Keratinocyte (primary cell): ENCODE results near the gene SSBP2. TPM values are rescaled to one million over a fixed set of nuclear protein-coding genes. Genes with fewer than 3 reads are reported as not detected.

Source experiments
- DNase-seq: peaks from one replicate; pipeline ENCODE4 v3.0.0-alpha.2; 2011; ENCODE audit warnings: low read depth, missing footprints, low spot score
- FAIRE-seq: peaks from 2 replicates; lab custom pipeline; 2011; peaks lifted over from hg19 to GRCh38; lab: Jason Lieb, UNC
- H2AFZ ChIP-seq: 2 replicates; pipeline ENCODE4 v1.6.0; 2012; ENCODE audit warnings: low read length, control low read depth, inconsistent platforms; ENCODE audit not compliant: control insufficient read depth
- H3K27ac ChIP-seq: 2 replicates; pipeline ENCODE4 v1.5.1; 2011; ENCODE audit warnings: low read length; ENCODE audit not compliant: control insufficient read depth, insufficient read depth
- H3K27me3 ChIP-seq: 3 replicates; pipeline ENCODE4 v1.6.0; 2011; ENCODE audit warnings: low read length; ENCODE audit not compliant: control insufficient read depth, insufficient read depth; ENCODE audit errors: extremely low read depth
- H3K36me3 ChIP-seq, 2 experiments: 2 replicates in 1 of 2; 3 replicates in 1 of 2; pipeline ENCODE4 v1.5.1; 2011; ENCODE audit warnings: low read length in 2 of 2, mild to moderate bottlenecking in 1 of 2; ENCODE audit not compliant: control insufficient read depth in 2 of 2, insufficient read depth in 2 of 2; ENCODE audit errors: extremely low read depth in 1 of 2
- H3K4me1 ChIP-seq: 3 replicates; pipeline ENCODE4 v1.5.1; 2011; ENCODE audit warnings: low read length; ENCODE audit not compliant: control insufficient read depth, insufficient read depth; ENCODE audit errors: extremely low read depth
- H3K4me2 ChIP-seq: 3 replicates; pipeline ENCODE4 v1.6.0; 2011; ENCODE audit warnings: low read depth, low read length; ENCODE audit not compliant: control insufficient read depth, insufficient read depth; ENCODE audit errors: extremely low read depth
- H3K4me3 ChIP-seq, 3 experiments: fragments of 200-600 bp in 1 of 3; sonication (generic) in 1 of 3; 2 replicates in 2 of 3; 3 replicates in 1 of 3; pipeline ENCODE4 v1.5.1; 2011 to 2016; ENCODE audit warnings: low read length in 3 of 3, mild to moderate bottlenecking in 3 of 3, control low read depth in 2 of 3, inconsistent platforms in 1 of 3, low read depth in 1 of 3, mixed read lengths in 1 of 3, mixed run types in 1 of 3, moderate library complexity in 1 of 3; ENCODE audit not compliant: control insufficient read depth in 2 of 3, insufficient read depth in 2 of 3; ENCODE audit errors: extremely low read depth in 1 of 3
- H3K79me2 ChIP-seq: 2 replicates; pipeline ENCODE4 v1.6.0; 2012; ENCODE audit warnings: low read length; ENCODE audit not compliant: control insufficient read depth, insufficient read depth
- H3K9ac ChIP-seq: 3 replicates; pipeline ENCODE4 v1.6.0; 2011; ENCODE audit warnings: low read length; ENCODE audit not compliant: control insufficient read depth, insufficient read depth; ENCODE audit errors: extremely low read depth
- H3K9me1 ChIP-seq: 3 replicates; pipeline ENCODE4 v1.6.0; 2011; ENCODE audit warnings: low read length; ENCODE audit not compliant: control insufficient read depth, insufficient read depth; ENCODE audit errors: extremely low read depth
- H3K9me3 ChIP-seq: 2 replicates; pipeline ENCODE4 v1.5.1; 2012; ENCODE audit warnings: low read depth, low read length; ENCODE audit not compliant: control insufficient read depth
- H4K20me1 ChIP-seq: 3 replicates; pipeline ENCODE4 v1.6.0; 2011; ENCODE audit warnings: low read length; ENCODE audit not compliant: control insufficient read depth, insufficient read depth; ENCODE audit errors: extremely low read depth
- EZH2 ChIP-seq: IDR thresholded peaks from one replicate; pipeline ENCODE4 v1.6.1; 2012; ENCODE audit warnings: inconsistent platforms, mild to moderate bottlenecking, low read length, moderate library complexity
- dilution Hi-C: fragments of 300-500 bp; cut with MboI; formaldehyde crosslinking; loops from one replicate; pipeline ENCODE4 v1.7.0; 2020; ENCODE audit warnings: low sequenced_read_pairs; ENCODE audit not compliant: extremely low pct_ligation_motif_present
- polyA plus RNA-seq, 5 experiments: library from polyadenylated mRNA; depleted of rRNA in 3 of 5; stranded (reverse) in 3 of 5; stranded (forward) in 1 of 5; unstranded in 1 of 5; fragments of >200 nt; gene quantifications; 1 replicate in 1 of 5; 2 replicates in 3 of 5; 3 replicates in 1 of 5; pipeline versions ENCODE4 v1.2.1 to v1.2.3, GENCODE V29; 2011 to 2012; ENCODE audit warnings: missing spikeins in 2 of 5, low read depth in 1 of 5, low replicate concordance in 1 of 5
- TF ChIP-seq, protein P1 (sequence below), 3 experiments: IDR thresholded peaks in 1 of 3; conservative IDR thresholded peaks in 1 of 3; optimal IDR thresholded peaks in 1 of 3; 2 replicates in 2 of 3; 3 replicates in 1 of 3; pipeline versions ENCODE3 to v1.5.1; 2011; ENCODE audit warnings: low read length in 3 of 3, mild to moderate bottlenecking in 3 of 3, moderate library complexity in 2 of 3, control low read depth in 1 of 3, inconsistent platforms in 1 of 3; ENCODE audit not compliant: insufficient read depth in 2 of 3; ENCODE audit errors: extremely low read depth in 1 of 3

The SSBP2 gene
- polyA plus RNA-seq, 1 donor (not counting 4 experiments of a cell fraction or from before 2014, with no cell fraction given): 14.6 TPM

DNA sequence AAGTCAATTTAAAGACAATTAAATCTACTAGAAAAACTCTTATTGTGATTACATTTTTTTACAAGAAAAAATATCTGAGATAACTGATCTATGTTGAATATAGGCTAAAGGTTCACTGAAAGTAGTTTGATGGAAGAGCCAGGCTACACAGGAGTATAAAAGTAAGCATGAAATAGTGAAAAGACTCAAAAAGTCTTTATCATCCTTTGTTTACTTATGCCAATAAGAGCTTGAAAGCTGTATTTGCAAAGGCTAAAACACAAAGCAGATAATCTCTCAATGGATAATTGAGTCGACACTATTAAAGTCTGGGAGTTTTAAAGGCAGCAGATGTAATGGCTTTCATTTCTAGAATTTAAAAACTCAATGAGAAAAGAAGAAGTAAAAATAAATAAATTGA lies 42.0 kb downstream of the SSBP2 start:
- no peaks in the 10 kb centered on the region for H3K27me3 ChIP-seq
- no peaks in the 10 kb centered on the region for H3K79me2 ChIP-seq
- H3K4me1 ChIP-seq: no peaks in the 10 kb centered on the region
- no peak overlapping the region for H3K4me2 ChIP-seq
- dilution Hi-C loops: no loop called here
- DNase-seq: no peak
- no peaks in the 10 kb centered on the region for H3K36me3 ChIP-seq
- H3K9me3 ChIP-seq: no peaks in the 10 kb centered on the region
- H3K4me3 ChIP-seq: no peak overlapping the region
- no peaks in the 10 kb centered on the region for H3K9me1 ChIP-seq
- H3K9ac ChIP-seq: no peak overlapping the region
- TF ChIP-seq, protein P1, sequence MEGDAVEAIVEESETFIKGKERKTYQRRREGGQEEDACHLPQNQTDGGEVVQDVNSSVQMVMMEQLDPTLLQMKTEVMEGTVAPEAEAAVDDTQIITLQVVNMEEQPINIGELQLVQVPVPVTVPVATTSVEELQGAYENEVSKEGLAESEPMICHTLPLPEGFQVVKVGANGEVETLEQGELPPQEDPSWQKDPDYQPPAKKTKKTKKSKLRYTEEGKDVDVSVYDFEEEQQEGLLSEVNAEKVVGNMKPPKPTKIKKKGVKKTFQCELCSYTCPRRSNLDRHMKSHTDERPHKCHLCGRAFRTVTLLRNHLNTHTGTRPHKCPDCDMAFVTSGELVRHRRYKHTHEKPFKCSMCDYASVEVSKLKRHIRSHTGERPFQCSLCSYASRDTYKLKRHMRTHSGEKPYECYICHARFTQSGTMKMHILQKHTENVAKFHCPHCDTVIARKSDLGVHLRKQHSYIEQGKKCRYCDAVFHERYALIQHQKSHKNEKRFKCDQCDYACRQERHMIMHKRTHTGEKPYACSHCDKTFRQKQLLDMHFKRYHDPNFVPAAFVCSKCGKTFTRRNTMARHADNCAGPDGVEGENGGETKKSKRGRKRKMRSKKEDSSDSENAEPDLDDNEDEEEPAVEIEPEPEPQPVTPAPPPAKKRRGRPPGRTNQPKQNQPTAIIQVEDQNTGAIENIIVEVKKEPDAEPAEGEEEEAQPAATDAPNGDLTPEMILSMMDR (optimal IDR thresholded peaks at IDR 0.05 in 1 of 3, IDR thresholded peaks at IDR 0.05 in 1 of 3, conservative IDR thresholded peaks at IDR 0.05 in 1 of 3; ENCODE audit: extremely low read depth in 1 of 3, insufficient read depth in 2 of 3, low read length in 3 of 3): no peak
- TF ChIP-seq EZH2: no peak
- no peak overlapping the region for H3K27ac ChIP-seq
- H4K20me1 ChIP-seq: no peaks in the 10 kb centered on the region
- no peak overlapping the region for H2AFZ ChIP-seq
- no peak for FAIRE-seq

DNA sequence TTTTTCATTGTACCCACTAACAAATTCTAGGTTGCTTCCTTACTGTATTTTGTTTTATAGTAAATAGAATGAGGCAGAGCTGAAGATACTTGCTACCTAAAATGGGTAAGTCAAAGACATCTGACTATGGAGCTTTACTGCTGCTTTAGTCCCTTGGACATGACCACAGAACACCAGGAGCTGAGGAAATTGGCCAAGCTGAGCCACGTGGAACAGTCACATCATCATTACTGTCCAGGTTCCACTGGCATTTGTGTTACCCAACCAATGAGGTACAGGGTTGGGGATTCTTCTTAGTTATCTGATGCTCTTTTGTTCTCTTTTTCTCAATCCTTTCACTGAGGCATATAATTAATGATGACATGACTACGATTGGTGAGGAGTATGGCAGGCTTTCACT lies 47.1 kb downstream of the SSBP2 start:
- H3K4me2 ChIP-seq: no peak overlapping the region
- H3K4me3 ChIP-seq: no peak overlapping the region
- H2AFZ ChIP-seq: no peak overlapping the region
- TF ChIP-seq EZH2: no peak
- TF ChIP-seq, protein P1 (optimal IDR thresholded peaks at IDR 0.05 in 1 of 3, IDR thresholded peaks at IDR 0.05 in 1 of 3, conservative IDR thresholded peaks at IDR 0.05 in 1 of 3; ENCODE audit: extremely low read depth in 1 of 3, insufficient read depth in 2 of 3, low read length in 3 of 3): no peak
- H3K9me3 ChIP-seq: no peaks in the 10 kb centered on the region
- no peak for DNase-seq
- no peaks in the 10 kb centered on the region for H3K36me3 ChIP-seq
- H3K79me2 ChIP-seq: no peaks in the 10 kb centered on the region
- dilution Hi-C loops: no loop called here
- no peak overlapping the region for H3K9ac ChIP-seq
- no peaks in the 10 kb centered on the region for H3K9me1 ChIP-seq
- no peak for FAIRE-seq
- H3K27ac ChIP-seq: no peak overlapping the region
- H4K20me1 ChIP-seq: no peaks in the 10 kb centered on the region
- no peaks in the 10 kb centered on the region for H3K27me3 ChIP-seq
- no peaks in the 10 kb centered on the region for H3K4me1 ChIP-seq
